A549 (cell line): Measurements from ENCODE around the gene BCAP31.

ENCODE experiments used
- BHLHE40 ChIP-seq: IDR thresholded peaks from 2 replicates; pipeline ENCODE4 v1.6.1; 2012; ENCODE audit warnings: low read depth, low read length, inconsistent platforms
- EHMT2 ChIP-seq: fragments of 200-600 bp; sonication (generic); IDR thresholded peaks from 2 replicates; pipeline ENCODE4 v1.6.1; 2016; ENCODE audit warnings: antibody characterized with exemption, low read depth, mild to moderate bottlenecking, moderate library complexity
- HDAC2 ChIP-seq: fragments of 200-600 bp; sonication (generic); IDR thresholded peaks from 2 replicates; pipeline ENCODE4 v1.6.1; 2016
- JUN ChIP-seq, 2 experiments: fragments of >200 bp; sonication (Bioruptor Twin); formaldehyde crosslinking; IDR thresholded peaks; 2 replicates in 1 of 2; 3 replicates in 1 of 2; pipeline ENCODE4 v1.6.1; 2016 to 2017
- NR3C1 ChIP-seq: fragments of >200 bp; sonication (Bioruptor Twin); formaldehyde crosslinking; IDR thresholded peaks from 3 replicates; pipeline ENCODE4 v1.6.1; 2017
- POLR2A ChIP-seq: IDR thresholded peaks from 2 replicates; pipeline ENCODE4 v1.6.1; 2012; ENCODE audit warnings: mild to moderate bottlenecking, low read length
- RNF2 ChIP-seq: fragments of 200-600 bp; sonication (generic); IDR thresholded peaks from 2 replicates; pipeline ENCODE4 v1.6.1; 2016; ENCODE audit warnings: low read depth, mild to moderate bottlenecking, antibody characterized with exemption, moderate library complexity, borderline replicate concordance
- TF ChIP-seq, protein P1 (sequence below): fragments of >200 bp; sonication (Bioruptor Twin); formaldehyde crosslinking; IDR thresholded peaks from 3 replicates; pipeline ENCODE4 v1.5.1; 2016
- TF ChIP-seq, protein P2 (sequence below): fragments of 150-350 bp; IDR thresholded peaks from 2 replicates; pipeline ENCODE4 v1.6.1; 2014; ENCODE audit warnings: low read depth, mild to moderate bottlenecking, low read length
- TF ChIP-seq, protein P3 (sequence below): IDR thresholded peaks from 2 replicates; pipeline ENCODE4 v1.6.1; 2012; ENCODE audit warnings: low read depth, borderline replicate concordance
- TF ChIP-seq, protein P4 (sequence below): IDR thresholded peaks from 2 replicates; pipeline ENCODE4 v1.6.1; 2012

DNA sequence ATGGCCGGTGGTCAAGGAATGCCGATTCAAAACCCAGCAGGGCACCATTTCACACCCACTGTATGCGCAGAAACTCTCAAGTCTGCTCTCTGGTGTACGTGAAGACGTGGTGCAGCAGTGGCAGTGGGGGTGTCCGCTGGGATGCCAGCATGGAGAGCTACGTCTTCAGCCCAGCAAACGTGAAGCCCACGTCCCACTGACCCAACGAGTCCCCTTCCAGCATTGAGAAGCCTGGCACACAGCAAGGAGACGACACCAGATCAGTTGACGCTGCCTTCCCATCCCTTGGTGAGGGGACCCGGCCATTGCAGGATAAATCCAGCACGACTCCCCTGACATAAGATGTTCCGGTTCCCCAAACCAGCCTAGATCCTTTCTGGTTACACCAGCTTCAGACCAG, 37.7 kb upstream of the BCAP31 start:
- TF ChIP-seq EHMT2, result no peak
- TF ChIP-seq JUN (IDR thresholded peaks at IDR 0.05), result no peak
- TF ChIP-seq HDAC2, result no peak
- TF ChIP-seq, protein P1, sequence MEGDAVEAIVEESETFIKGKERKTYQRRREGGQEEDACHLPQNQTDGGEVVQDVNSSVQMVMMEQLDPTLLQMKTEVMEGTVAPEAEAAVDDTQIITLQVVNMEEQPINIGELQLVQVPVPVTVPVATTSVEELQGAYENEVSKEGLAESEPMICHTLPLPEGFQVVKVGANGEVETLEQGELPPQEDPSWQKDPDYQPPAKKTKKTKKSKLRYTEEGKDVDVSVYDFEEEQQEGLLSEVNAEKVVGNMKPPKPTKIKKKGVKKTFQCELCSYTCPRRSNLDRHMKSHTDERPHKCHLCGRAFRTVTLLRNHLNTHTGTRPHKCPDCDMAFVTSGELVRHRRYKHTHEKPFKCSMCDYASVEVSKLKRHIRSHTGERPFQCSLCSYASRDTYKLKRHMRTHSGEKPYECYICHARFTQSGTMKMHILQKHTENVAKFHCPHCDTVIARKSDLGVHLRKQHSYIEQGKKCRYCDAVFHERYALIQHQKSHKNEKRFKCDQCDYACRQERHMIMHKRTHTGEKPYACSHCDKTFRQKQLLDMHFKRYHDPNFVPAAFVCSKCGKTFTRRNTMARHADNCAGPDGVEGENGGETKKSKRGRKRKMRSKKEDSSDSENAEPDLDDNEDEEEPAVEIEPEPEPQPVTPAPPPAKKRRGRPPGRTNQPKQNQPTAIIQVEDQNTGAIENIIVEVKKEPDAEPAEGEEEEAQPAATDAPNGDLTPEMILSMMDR, result no peak
- TF ChIP-seq BHLHE40, result no peak
- TF ChIP-seq, protein P2, sequence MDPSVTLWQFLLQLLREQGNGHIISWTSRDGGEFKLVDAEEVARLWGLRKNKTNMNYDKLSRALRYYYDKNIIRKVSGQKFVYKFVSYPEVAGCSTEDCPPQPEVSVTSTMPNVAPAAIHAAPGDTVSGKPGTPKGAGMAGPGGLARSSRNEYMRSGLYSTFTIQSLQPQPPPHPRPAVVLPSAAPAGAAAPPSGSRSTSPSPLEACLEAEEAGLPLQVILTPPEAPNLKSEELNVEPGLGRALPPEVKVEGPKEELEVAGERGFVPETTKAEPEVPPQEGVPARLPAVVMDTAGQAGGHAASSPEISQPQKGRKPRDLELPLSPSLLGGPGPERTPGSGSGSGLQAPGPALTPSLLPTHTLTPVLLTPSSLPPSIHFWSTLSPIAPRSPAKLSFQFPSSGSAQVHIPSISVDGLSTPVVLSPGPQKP, result no peak
- no peak for TF ChIP-seq POLR2A
- TF ChIP-seq, protein P3, sequence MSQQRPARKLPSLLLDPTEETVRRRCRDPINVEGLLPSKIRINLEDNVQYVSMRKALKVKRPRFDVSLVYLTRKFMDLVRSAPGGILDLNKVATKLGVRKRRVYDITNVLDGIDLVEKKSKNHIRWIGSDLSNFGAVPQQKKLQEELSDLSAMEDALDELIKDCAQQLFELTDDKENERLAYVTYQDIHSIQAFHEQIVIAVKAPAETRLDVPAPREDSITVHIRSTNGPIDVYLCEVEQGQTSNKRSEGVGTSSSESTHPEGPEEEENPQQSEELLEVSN, result no peak
- TF ChIP-seq, protein P4, sequence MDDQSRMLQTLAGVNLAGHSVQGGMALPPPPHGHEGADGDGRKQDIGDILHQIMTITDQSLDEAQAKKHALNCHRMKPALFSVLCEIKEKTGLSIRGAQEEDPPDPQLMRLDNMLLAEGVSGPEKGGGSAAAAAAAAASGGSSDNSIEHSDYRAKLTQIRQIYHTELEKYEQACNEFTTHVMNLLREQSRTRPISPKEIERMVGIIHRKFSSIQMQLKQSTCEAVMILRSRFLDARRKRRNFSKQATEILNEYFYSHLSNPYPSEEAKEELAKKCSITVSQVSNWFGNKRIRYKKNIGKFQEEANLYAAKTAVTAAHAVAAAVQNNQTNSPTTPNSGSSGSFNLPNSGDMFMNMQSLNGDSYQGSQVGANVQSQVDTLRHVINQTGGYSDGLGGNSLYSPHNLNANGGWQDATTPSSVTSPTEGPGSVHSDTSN, result no peak
- TF ChIP-seq NR3C1, result no peak
- TF ChIP-seq RNF2, result no peak
